NOMO-1 treated with dmso at 0.1 percent for 144 hours (cell line): ENCODE measurements around the gene RYR2.
"Not testable (repeated sequence)": the region's sequence is repeated elsewhere in the genome, so short reads cannot be mapped to it uniquely, and the experiment has no call there.

Experiments
- DNase-seq: peaks from one replicate; lab custom pipeline; 2025; ENCODE audit not compliant: unreplicated experiment; lab: John Stamatoyannopoulos, UW

The RYR2 gene

DNA sequence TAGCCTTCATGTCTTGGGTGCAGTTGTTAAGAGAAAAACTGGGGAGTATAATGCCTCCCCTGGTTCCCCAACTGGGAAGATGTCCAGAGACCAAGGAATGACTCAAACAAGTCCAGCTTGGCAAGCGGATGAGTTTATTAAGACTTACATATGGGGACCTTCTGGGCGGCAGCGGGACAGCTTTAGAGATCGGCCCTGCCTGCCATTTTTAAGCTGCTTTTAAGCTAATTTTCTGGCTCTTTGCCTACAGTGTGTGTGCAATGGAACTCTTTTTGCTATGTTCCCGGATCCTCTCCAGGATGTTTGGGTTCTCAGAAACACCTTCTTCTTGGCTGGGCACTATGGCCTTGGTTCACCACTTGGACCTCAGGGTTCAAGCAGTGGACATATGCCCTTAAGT, 99.5 kb downstream of the RYR2 start:
- no peak for DNase-seq

DNA sequence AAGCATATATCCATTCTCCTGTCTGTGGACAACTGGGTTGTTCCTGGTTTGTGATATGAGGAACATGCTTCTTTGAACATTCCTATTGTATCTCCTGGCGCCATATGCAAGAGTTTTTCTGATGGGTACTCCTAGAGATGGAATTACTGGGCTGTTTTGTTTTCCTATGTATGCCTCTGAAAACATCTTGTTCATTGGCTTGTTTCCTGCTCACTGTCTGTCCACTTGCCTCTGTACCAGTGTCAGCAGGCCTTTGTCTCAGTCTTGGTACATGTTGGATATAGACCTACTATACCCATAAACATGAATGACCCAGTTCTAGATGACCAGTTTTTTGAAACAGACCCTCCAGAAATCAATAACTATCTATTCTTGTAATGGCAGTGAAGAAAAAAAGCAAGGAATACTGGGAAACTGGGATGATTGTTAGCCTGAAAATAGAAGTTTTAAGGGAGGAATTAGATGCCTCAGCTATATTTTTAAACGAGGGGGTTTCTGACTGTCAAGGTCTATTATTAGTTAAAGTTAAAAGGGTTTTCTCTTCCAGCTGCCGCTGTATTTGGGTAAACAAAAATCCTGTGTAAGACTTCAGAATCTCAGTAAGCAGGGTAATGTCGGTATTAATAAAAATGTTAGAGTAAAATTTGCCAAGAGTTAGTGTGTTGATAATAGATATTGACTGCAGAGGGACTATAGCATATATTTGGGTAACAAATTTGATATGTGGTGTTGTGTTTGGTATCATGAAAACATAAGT, 103.6 kb downstream of the RYR2 start:
- DNase-seq = no peak

- no peak for DNase-seq
Measured at GRCh38 chr1:237146241-237146640, 104.3 kb downstream of the RYR2 start.

DNA sequence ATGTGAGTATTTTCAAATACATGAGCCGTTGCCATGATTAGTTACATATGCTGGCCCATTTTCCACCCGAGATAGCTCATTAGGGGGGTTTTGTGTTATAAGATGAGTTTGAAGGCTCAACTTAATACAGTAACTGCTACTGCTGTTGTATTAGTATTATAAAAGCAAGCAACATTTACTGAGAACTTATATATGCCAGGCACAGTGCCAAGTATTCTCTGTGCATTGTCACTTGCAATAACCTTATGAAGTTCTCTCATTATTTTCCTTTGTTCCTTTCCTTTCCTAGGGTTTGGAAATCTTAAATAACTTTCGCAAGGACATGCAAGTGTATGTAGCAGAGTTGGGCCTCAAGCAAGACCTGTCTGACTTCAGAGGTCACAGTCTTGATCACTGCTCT, 107.9 kb downstream of the RYR2 start:
- DNase-seq = no peak

GRCh38 chr1:237151979-237152378, 110.0 kb downstream of the RYR2 start:
- DNase-seq = not testable (repeated sequence)

DNA sequence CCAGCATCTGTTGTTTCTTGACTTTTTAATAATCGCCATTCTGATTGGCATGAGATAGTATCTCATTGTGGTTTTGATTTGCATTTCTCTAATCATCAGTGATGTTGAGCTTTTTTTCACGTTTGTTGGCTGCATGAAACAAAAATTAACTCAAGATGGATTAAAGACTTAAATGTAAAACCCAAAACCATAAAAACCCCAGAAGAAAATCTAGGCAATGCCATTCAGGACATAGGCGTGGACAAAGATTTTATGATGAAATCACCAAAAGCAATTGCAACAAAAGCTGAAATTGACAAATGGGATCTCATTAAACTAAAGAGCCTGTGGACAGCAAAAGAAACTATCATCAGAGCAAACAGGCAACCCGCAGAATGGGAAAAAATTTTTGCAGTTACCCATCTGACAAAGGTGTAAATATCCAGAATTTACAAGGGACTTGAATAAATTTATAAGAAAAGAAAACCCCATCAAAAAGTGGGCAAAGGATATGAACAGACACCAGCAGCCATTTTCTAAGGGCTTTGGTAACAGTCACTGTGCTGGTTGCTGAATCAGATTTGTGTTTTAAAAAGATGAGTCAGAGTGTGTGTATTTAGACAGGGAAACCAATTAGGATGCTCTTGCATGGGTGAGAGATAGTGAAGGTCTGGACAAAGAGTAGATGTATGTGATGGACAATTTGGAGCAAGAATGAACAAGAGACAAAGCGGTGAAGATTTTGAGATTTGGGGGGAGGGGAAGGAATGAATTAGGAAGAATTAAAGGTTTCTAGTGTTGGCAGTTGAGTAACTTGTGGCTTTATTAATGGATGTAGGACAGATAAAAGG, 110.7 kb downstream of the RYR2 start:
- DNase-seq = no peak

- no peak for DNase-seq
Measured at GRCh38 chr1:237154157-237154556, 112.2 kb downstream of the RYR2 start.

GRCh38 chr1:237164406-237165352, 122.7 kb downstream of the RYR2 start:
- no peak for DNase-seq

GRCh38 chr1:237166086-237166485, 124.1 kb downstream of the RYR2 start:
- no peak for DNase-seq

- DNase-seq = no peak
Measured at GRCh38 chr1:237166593-237167101, 124.7 kb downstream of the RYR2 start.

DNA sequence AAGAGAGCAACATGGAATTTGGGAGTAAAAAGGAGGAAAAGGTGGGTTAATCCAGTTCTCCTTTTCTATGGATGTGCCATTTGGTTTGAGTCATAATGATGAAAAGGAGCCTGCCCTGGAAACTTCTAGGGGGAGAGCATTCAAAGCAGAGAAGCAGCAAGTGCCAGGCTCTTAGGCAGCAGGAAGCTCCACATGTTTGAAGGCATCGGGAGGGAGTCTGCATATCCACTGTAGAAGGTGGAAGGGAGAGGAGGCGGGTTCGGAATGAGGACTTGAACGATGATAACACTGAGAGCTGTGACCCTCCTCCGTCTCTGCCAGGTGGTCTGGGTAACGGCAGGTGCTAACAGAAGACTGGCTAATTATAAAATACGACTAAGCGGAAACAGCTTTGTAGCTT, 128.2 kb downstream of the RYR2 start:
- DNase-seq = no peak

GRCh38 chr1:237171454-237172117, 129.6 kb downstream of the RYR2 start:
- DNase-seq = no peak

DNA sequence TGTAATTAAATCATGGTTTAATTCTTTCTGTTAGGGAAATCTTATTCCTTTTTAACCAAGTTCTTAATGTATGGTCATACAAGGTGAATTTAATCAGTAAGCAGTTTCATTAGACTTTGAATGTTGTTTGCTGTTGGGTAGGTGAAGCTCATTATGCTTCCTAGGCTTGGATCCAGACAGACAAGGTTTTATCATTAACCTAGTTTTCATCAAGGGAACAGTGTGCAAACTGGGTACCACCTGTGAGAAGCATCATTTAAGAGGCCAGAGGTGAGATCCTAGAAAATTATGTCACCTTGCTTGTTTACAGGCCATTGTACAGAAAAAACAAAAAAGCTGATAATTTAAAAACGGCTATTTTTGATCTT, 130.1 kb downstream of the RYR2 start:
- DNase-seq = no peak

- DNase-seq = no peak
Measured at GRCh38 chr1:237179503-237179902, 137.5 kb downstream of the RYR2 start.

GRCh38 chr1:237180256-237180655, 138.3 kb downstream of the RYR2 start:
- no peak for DNase-seq

DNA sequence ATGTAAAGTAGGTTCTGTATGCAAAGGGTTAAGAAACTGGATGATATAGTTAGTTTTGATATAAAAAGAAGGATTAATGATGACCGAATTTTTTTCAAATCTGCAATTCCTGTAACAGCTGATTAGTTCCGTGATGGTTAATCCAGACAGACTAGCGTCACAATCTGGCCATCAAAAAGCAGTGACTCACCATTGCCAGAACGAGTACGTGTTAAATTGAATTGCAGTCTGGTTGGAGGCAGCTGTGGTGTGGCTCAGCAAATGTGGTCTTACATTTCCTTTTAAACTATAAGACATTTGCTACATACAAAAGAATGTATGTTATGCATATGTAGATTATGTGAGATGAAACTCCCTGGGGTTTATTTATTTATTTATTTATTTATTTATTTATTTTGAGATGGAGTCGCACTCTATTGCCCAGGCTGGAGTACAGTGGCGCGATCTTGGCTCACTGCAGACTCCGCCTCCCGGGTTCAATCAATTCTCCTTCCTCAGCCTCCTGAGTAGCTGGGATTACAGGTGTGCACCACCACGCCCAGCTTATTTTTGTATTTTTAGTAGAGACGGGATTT, 139.8 kb downstream of the RYR2 start:
- no peak for DNase-seq

DNA sequence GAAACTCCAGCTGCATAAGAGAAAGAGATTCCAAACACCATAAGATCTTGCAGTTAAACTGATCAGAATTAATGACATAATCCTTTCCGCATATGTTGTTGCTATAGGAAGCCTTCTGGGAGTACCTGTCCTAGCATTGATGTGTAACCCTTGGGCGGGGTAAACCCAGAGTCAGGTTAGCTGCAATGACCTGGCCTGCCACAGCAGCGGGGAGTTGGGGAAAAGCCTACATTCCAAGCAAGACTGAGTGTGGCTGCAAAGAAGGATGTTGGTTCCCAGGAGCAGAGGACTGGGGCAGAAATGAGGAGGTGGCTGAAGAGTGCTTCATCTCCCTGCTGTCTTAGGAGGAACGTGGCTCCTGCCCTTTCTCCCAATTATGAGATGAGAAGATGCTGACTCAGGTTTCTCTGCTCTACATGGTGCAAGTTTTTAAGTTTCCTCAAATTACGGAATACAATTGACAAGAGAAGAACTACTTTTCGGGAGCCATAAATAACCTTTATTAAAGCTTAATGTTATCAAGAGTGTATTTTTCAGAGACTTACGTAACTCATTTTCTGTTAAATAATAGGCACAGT, 142.1 kb downstream of the RYR2 start:
- no peak for DNase-seq

GRCh38 chr1:237186675-237187074, 144.7 kb downstream of the RYR2 start:
- DNase-seq = no peak

GRCh38 chr1:237187842-237188241, 145.9 kb downstream of the RYR2 start:
- DNase-seq = no peak

- no peak for DNase-seq
Measured at GRCh38 chr1:237191403-237191802, 149.4 kb downstream of the RYR2 start.
